Pons (tissue), 1 donor: ENCODE data around the gene PGBD5.

Experiments used
- DNase-seq: peaks from one replicate; pipeline ENCODE4 v3.0.0-alpha.2; 2016; ENCODE audit warnings: low spot score

PGBD5 gene

GRCh38 chr1:230347896-230348295, 78.2 kb downstream of the PGBD5 start:
- DNase-seq = no peak

GRCh38 chr1:230345139-230345885, 80.8 kb downstream of the PGBD5 start:
- peak; percentile 94 for DNase-seq

DNA sequence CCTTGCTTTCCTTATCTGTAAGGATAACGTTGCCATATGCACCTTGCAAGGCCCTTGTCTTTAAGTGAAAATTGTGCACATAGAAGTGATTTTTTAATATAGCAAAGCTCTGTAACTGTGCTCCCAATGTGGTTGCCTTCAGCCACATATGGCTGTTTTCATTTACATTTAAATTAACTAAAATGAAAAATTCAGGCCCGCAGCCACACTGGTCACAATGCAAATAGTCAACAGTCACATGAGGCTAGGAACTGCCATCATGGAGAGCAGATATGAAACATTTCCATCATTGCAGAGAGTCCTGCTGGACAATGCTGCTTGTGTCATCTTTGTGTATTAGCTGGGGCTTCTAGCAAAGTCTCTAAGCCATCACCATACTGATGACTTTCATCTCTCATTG, 83.4 kb downstream of the PGBD5 start:
- no peak for DNase-seq

GRCh38 chr1:230342019-230342418, 84.1 kb downstream of the PGBD5 start:
- peak; percentile 67 for DNase-seq

DNA sequence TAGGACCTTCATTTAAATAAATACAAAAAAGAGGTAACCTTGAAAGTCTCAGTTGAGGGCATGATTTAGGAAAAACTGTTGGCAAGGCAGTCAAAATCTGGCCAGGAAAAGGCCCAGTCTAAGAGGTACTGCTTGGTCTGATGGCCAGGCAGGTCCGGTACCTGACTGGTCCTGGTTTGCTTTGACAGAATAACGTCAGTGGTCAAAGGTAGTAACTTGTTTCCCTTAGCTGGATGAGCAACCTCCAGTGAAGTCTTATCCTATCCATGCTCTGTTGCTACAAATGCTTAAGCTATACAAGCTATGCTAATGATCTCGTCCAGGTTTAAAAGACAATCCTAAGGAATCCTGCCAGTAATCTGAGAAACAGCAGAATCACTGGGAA, 85.0 kb downstream of the PGBD5 start:
- DNase-seq = no peak

DNA sequence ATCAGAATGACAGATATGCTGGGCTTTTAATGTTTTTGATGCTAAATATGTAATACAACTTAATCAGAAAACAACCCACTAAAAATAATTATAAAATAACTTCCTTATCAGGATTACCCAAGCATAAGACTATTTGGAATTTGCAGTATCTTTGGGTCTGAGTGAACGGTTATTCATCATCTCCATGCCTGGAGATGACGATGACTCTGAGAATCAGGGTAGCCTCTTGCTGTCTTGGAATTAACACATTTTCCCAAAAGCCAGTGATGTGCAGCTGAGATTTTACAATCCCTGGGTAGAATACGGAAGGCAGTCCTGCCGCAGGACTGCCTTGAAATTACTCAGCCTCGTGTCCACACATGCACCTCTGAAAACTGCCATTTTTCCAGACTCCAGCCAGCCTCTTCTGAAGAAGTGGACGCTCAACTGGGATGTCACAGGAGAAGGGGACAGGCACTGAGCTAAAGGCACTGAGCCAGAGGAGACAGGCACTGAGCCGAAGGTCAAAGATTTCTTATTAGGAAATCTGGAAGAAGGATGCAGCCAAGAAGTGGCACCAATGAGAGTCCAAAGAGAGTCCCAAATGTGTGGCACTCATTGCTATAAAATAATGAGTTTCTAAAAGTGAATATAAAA, 85.5 kb downstream of the PGBD5 start:
- DNase-seq = peak; percentile 38

DNA sequence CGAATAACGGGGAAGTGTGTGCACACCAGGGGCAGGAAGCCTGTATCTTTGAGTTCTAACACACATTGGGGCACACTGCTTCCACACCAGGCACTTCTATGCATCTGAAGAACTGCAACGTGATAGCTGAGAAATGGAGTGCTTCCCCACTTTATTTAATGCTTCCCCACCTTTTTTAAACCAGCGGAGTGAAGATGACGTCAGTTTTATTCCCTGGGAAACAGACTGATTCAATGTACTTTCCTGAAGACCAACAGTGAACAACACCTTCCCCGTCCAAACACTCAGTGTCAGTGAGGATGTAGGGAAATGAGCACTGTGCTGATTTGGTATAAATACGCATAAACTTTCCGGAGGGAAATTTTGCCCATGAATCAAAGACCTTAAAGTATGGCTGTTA, 87.1 kb downstream of the PGBD5 start:
- no peak for DNase-seq

GRCh38 chr1:230337266-230337665, 88.9 kb downstream of the PGBD5 start:
- DNase-seq = no peak

DNA sequence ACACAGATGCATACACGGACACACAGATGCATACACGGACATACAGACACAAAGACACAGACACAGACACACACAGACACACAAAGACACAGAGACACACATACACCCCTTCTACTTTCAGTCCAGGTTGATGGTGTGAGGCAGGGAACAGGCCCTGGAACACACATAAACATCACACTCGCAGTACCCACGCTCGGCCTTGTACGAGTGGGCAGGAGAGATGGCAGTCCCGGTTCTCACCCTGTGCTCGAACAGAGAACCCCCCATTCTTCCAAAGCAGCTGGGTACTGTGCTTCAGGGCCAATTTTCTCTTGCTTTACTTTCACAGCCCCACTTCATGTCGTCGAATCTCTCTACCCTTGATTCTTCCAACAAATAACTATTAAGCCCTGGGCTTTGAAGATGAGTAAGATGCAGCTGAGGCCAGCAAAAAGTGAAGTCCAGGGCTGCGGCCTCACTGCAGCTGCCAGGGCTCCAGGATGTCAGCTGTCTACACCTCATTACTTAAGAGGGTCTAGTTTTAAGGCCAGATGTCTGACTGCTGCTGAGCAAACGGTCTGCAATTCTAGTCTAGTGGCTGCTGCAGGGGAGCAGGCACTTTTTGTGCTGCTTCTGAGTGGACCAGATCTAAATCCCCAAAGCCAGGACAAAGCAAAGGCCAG, 90.1 kb downstream of the PGBD5 start:
- no peak for DNase-seq

DNA sequence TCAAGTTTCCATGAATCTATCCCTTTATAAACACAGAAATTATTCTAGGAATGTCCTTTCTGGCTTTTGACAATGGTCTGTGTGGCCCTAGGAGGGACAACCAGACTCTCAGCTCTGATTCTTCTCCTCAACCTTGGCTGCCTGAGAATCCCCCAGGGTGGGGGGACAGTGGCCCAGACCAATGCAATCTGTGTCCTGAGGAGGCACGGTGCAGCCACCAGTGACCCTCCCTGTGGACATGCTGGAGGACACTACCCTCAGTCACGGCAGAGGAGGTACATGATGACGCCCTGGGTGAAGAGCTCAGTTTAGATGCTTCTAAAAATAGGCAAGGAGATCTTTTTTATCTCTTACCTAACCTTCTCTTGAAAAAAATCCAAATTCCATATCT, 91.7 kb downstream of the PGBD5 start:
- DNase-seq = no peak

DNA sequence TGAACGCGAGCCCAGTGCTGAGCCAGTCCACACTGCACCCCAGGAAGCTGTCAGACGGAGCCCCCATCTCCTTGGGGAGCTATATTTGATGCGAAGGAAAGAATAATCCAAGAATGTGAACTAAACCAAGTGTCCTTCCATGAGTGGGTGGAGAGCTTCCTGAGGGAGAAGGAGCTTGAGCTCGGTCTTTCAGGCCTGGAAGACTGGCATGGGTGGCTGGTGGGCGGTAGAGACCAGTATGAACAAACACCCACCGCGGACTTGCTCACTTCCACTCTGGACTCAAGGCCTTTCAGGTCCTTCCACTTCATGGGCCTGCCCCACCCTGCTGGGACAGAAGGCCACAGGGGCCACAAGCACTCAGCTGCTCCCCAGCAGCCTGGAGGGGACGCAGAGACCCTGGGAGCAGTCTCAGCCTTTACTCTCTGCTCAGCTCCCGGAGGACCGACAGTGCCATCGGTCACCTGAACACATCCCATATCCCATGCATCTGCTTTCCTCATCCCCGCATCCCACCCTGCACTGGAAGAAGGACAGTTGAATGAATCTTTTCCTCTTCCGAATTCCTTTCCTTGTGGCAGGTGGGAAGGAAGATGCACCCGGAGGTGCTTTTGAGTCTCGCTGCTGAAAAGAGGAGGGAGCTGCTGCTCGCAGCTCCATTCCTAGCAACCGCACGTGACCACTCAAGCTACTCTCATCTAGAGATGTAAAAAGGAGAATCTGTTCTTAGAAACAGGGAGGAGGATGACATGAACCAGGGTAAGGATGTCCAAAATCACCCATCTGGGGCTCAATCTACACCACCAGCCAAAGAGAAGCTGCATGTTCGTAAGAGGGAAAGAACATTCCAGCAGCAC, 92.3 kb downstream of the PGBD5 start:
- no peak for DNase-seq

DNA sequence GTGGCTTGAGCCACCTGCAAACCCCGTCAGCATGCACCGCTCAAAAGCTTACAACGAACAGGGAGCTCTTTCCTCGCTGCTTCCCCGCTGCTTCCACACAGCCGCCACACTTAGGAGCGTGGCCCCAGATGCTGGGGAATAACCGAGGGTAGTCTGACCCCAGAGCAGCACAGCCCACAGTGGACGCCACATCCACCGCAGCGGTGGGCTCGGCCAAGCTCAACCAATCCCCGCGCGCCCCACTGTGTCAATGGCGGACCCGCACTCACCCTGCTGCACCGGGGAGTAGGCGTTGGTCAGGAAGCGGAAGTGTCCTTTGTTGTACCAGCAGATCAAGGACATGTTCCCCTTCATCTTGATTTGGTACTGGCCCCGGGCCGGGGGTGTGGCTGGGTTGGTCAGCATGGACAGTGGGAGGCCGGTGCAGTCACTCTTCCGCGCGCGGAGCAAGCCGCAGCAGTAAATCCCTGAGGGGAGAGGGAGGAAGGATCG, 93.5 kb downstream of the PGBD5 start:
- DNase-seq = no peak

- no peak for DNase-seq
These were observed 94.1 kb downstream of the PGBD5 start for GRCh38 chr1:230332061-230332460.

DNA sequence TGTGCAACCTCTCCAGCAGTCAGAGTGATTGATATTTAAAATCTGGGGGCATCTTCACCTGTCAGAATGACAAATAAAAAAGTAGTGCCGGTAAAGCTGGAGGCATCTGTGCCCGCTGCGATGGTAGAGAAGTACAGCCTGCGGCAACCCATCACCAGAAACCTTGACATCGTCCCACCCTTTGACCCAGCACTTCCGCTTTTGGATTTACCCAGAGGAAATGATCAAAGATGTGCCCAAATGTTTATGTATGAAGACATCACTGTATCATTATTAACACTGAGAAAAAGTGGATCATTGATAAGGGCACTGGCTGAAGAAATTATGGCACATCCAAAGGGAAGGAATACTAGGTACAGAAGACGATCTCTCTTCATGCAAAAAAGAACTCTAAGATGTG, 96.0 kb downstream of the PGBD5 start:
- no peak for DNase-seq

DNA sequence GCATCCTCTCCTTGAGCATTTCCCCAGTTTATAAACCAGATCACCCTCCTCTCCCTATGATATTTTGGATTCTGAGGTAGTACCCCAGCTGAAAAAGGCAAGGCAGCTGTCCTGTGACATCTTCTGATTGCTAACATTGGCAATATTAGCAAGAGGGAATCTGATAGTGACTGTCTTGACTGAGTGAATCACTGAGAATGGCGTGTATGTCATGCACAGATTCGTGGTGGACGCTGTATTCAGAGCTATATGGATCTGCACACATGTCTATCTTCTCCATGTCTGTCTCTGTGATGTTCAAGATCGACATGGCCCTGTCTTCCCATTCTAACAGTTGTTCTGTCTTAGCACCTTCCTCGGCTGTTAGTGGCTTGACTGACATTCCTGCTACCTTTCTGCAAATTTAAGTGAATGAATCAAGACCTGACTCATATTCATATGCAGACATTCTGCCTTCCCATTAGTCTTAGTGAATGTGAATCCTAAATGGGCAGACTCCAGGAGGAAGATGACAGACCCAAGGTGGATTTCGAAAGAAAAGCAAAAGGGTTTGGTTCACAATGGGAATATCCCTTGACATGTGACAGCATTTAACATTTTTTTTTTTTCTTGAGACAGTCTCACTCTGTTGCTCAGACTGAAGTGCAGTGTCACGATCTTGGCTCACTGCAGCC, 97.7 kb downstream of the PGBD5 start:
- no peak for DNase-seq

- no peak for DNase-seq
These were observed 98.2 kb downstream of the PGBD5 start for GRCh38 chr1:230327892-230328284.

DNA sequence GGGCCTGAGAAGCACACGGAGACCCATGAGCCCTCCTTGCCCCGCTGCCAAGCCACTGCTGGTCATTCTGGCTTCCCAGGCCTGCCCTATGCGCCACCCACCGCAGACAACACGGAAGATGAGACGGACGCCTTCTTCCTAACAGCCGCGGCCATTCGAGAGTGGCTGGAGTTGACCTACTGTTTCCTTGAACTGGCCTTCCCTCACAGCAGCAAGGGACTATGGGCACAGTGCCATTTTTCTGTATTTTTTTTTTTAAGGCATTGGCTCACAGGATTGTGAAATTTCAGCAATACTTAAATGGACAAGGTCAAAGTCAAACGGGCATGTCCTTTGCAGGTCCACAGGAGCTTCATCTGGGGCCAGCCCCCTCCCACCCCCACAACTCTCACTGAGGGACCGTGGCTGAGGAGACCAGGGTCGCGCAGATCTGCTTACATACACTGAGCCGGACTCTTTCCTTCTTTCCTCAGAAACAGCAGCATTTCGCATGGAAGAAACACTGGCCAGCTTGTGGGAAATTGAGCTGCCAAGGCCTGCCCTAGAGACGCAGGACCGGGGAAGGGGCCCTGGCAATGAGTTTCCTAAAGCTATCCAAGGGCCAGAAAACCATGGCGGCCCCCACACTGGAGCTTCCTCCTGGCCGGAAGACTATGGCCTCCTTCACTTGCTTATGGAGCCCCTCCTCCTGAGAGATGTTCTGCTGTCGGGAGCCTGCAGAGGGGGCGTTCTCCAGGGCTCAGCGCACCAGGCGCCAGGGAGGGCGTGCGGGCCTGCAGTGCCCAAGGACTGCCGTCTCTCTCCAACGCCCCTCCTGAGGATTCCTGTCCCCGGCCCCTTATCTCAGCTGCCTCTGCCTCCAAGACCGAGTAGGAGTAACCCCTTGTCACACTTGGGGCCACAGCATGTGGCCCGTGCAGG, 98.9 kb downstream of the PGBD5 start:
- DNase-seq = no peak

DNA sequence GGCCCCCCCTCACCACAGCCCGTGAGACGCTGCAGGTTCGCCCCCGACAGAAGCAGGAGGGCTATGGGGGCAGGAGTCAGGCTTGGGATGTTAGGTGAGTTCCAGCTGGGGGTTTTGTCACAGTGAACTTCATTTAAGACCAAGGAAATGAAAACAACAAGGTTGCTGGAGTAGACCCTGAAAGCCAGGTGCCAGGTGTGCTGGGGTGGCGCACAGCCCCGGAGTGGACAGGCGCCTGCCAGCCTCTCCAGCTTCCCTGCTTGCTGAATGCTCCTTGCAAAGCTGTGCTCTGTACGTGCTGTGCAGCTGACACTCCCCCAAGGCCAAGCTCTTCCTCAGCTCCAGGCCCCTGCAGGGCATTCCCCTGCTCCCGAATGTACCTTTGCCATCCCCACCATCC, 102.4 kb downstream of the PGBD5 start:
- no peak for DNase-seq

GRCh38 chr1:230322967-230323547, 103.1 kb downstream of the PGBD5 start:
- no peak for DNase-seq

- no peak for DNase-seq
These were observed 103.7 kb downstream of the PGBD5 start for GRCh38 chr1:230322421-230322756.
